ENCODE measurements around the gene UBAP2. TPM values are rescaled to one million over a fixed set of nuclear protein-coding genes. Genes with fewer than 3 reads are reported as not detected.
A peak's percentile ranks its signal among the peaks of the same experiment; 100 is the strongest.

Gene UBAP2
- total and polyA plus RNA-seq, 2 donors (not counting 3 experiments of a cell fraction or from before 2014, with no cell fraction given) = 43.2 to 55.8 TPM

DNA sequence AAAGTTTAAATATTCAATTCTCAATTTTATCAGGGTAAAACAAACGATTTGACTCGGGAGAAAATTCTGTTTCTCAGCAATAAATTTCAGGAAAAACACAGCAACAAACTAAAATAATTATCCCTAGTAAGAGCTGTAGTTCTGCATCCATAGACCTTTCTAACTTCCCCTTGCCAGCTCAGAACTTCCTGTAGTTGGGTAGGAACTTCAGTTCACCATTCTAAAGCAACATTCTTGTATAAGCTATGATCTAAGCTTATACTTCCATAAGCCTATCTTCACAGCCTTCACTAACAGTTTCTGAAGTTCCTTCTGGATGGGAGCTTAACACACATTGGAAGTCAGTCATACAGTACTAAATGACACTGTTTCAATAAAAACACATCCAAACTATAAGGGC is 96.6 kb downstream of the UBAP2 start:
- Histone ChIP-seq H3K27me3 (ENCODE audit: control insufficient read depth in 2 of 2, insufficient read depth in 2 of 2, low read length in 2 of 2) (no peaks in the 10 kb centered on the region), H3K27ac (ENCODE audit: insufficient read depth, low read depth, low read length) (no peak overlapping the region), H3K36me3 (ENCODE audit: control insufficient read depth in 2 of 2, extremely low read depth in 1 of 2, insufficient read depth in 2 of 2, low read length in 2 of 2) (peaks cover 9 to 10% of the 10 kb centered on the region in 2 experiments), H3K4me1 (ENCODE audit: control insufficient read depth, extremely low read depth, insufficient read depth, low read length) (peaks cover 21% of the 10 kb centered on the region), H3K4me2 (ENCODE audit: insufficient read depth, low read length) (peak overlapping the region; percentile 2), H3K9me1 (replicated peaks; ENCODE audit: control insufficient read depth, extremely low read depth, insufficient read depth, low read length) (no peaks in the 10 kb centered on the region), H3K9ac (replicated peaks; ENCODE audit: extremely low read depth, insufficient read depth, low read length) (no peak overlapping the region), H3K9me3 (replicated peaks; ENCODE audit: control insufficient read depth, insufficient read depth, low read length) (no peaks in the 10 kb centered on the region), H4K20me1 (replicated peaks; ENCODE audit: control insufficient read depth, extremely low read depth, insufficient read depth, low read length) (no peaks in the 10 kb centered on the region), H3K79me2 (ENCODE audit: control insufficient read depth, insufficient read depth, low read length) (peaks cover 17% of the 10 kb centered on the region), H2AFZ (ENCODE audit: low read depth, low read length) (no peak overlapping the region), H3K4me3 (replicated peaks in 1 of 3; ENCODE audit: insufficient read depth in 1 of 3, low read depth in 1 of 3, low read length in 3 of 3) (no peak overlapping the region)
- TF ChIP-seq, protein P1, sequence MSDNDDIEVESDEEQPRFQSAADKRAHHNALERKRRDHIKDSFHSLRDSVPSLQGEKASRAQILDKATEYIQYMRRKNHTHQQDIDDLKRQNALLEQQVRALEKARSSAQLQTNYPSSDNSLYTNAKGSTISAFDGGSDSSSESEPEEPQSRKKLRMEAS (IDR thresholded peaks at IDR 0.05; ENCODE audit: insufficient read depth, insufficient read length) = no peak
- TF ChIP-seq POLR2A (IDR thresholded peaks at IDR 0.05; ENCODE audit: low read depth, low read length) (no peak), GATA2 (IDR thresholded peaks at IDR 0.05; ENCODE audit: insufficient read depth, insufficient read length, low read depth, low read length) (no peak), JUN (IDR thresholded peaks at IDR 0.05; ENCODE audit: borderline replicate concordance, insufficient read depth, insufficient read length, low read depth) (no peak), MYC (IDR thresholded peaks at IDR 0.05; ENCODE audit: low read depth, low read length) (no peak), FOS (IDR thresholded peaks at IDR 0.05; ENCODE audit: borderline replicate concordance, insufficient read depth, low read length) (no peak), EZH2 (IDR thresholded peaks at IDR 0.05; ENCODE audit: borderline replicate concordance, low read depth, low read length, severe bottlenecking) (no peak), POLR2AphosphoS5 (IDR thresholded peaks at IDR 0.05; ENCODE audit: insufficient read depth, low read depth, low read length) (no peak)
- TF ChIP-seq, protein P2, sequence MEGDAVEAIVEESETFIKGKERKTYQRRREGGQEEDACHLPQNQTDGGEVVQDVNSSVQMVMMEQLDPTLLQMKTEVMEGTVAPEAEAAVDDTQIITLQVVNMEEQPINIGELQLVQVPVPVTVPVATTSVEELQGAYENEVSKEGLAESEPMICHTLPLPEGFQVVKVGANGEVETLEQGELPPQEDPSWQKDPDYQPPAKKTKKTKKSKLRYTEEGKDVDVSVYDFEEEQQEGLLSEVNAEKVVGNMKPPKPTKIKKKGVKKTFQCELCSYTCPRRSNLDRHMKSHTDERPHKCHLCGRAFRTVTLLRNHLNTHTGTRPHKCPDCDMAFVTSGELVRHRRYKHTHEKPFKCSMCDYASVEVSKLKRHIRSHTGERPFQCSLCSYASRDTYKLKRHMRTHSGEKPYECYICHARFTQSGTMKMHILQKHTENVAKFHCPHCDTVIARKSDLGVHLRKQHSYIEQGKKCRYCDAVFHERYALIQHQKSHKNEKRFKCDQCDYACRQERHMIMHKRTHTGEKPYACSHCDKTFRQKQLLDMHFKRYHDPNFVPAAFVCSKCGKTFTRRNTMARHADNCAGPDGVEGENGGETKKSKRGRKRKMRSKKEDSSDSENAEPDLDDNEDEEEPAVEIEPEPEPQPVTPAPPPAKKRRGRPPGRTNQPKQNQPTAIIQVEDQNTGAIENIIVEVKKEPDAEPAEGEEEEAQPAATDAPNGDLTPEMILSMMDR (IDR thresholded peaks at IDR 0.05; ENCODE audit: extremely low read depth in 1 of 2, insufficient read depth in 1 of 2, low read depth in 1 of 2, low read length in 2 of 2) = no peak
- DNase-seq (ENCODE audit: low read depth, low spot score) = peak; percentile 38
- peak; percentile 40 for FAIRE-seq
- ChIA-PET POLR2A (no interaction called here), CTCF (interaction anchor here (0.6 to 1.5 kb wide), 11 partner anchors 9 to 385 kb away, joined by 3 to 6 read pairs (median 3); no protein-coding TSS in a partner anchor)
- dilution Hi-C loops (cut with MboI; ENCODE audit: extremely low pct_ligation_motif_present, low sequenced_read_pairs) (no loop called here), intact Hi-C loops (cut with micrococcal nuclease) (no loop called here)
- no TSS peak for BruUV-seq (replicated peaks)

Measured in endothelial cell of umbilical vein (primary cell).